Measurements from ENCODE around the gene EHD4. TPM values are rescaled to one million over a fixed set of nuclear protein-coding genes. Genes with fewer than 3 reads are reported as not detected.

Gene EHD4
- total RNA-seq, 4 donors from 2014 or later, result 12.8 to 45.2 (median 26.1) TPM

- intact Hi-C loops (cut with DNase I; ENCODE audit: low total_unique reads), result no loop called here
- no peak for DNase-seq
- H3K27me3 ChIP-seq, result no peaks in the 10 kb centered on the region
- H3K9me3 ChIP-seq, result no peaks in the 10 kb centered on the region
- TF ChIP-seq CTCF (IDR thresholded peaks at IDR 0.05) (no peak), POLR2A (IDR thresholded peaks at IDR 0.05) (no peak)
- H3K4me1 ChIP-seq, result no peaks in the 10 kb centered on the region
- H3K36me3 ChIP-seq, result no peaks in the 10 kb centered on the region
- no peak overlapping the region for H3K4me3 ChIP-seq
- H3K27ac ChIP-seq, result peak overlapping the region; percentile 28 to 66
Measured at GRCh38 chr15:41968701-41969100, 3.7 kb downstream of the EHD4 start.

- Histone ChIP-seq H3K36me3 (no peaks in the 10 kb centered on the region), H3K4me3 (no peak overlapping the region), H3K4me1 (no peaks in the 10 kb centered on the region), H3K27ac (peak overlapping the region; percentile 28 to 66), H3K9me3 (no peaks in the 10 kb centered on the region), H3K27me3 (no peaks in the 10 kb centered on the region)
- TF ChIP-seq POLR2A (IDR thresholded peaks at IDR 0.05), result no peak
- TF ChIP-seq CTCF (IDR thresholded peaks at IDR 0.05), result no peak
- DNase-seq, result no peak
- intact Hi-C loops (cut with DNase I; ENCODE audit: low total_unique reads), result no loop called here
Measured at GRCh38 chr15:41967506-41968206, 4.7 kb downstream of the EHD4 start.

- H3K27ac ChIP-seq, result peak overlapping the region in 1 of 2 donors; percentile 66
- H3K4me1 ChIP-seq, result no peaks in the 10 kb centered on the region
- intact Hi-C loops (cut with DNase I; ENCODE audit: low total_unique reads), result no loop called here
- TF ChIP-seq CTCF (IDR thresholded peaks at IDR 0.05), result no peak
- TF ChIP-seq POLR2A (IDR thresholded peaks at IDR 0.05), result no peak
- H3K27me3 ChIP-seq, result no peaks in the 10 kb centered on the region
- no peak overlapping the region for H3K4me3 ChIP-seq
- H3K36me3 ChIP-seq, result no peaks in the 10 kb centered on the region
- no peaks in the 10 kb centered on the region for H3K9me3 ChIP-seq
- DNase-seq, result no peak
Measured at GRCh38 chr15:41966920-41967465, 5.4 kb downstream of the EHD4 start.

- no peaks in the 10 kb centered on the region for H3K36me3 ChIP-seq
- H3K27me3 ChIP-seq, result no peaks in the 10 kb centered on the region
- no peak for DNase-seq
- peak overlapping the region in 1 of 2 donors; percentile 66 for H3K27ac ChIP-seq
- intact Hi-C loops (cut with DNase I; ENCODE audit: low total_unique reads), result no loop called here
- H3K4me3 ChIP-seq, result no peak overlapping the region
- no peak for TF ChIP-seq POLR2A (IDR thresholded peaks at IDR 0.05)
- TF ChIP-seq CTCF (IDR thresholded peaks at IDR 0.05), result no peak
- no peaks in the 10 kb centered on the region for H3K4me1 ChIP-seq
- no peaks in the 10 kb centered on the region for H3K9me3 ChIP-seq
Measured at GRCh38 chr15:41966414-41966812, 5.9 kb downstream of the EHD4 start.
